ENCODE data around the gene ZDHHC12. TPM values are rescaled to one million over a fixed set of nuclear protein-coding genes. Genes with fewer than 3 reads are reported as not detected.

Gene ZDHHC12
- polyA plus RNA-seq, 2 of the 4 experiments (the other 2 are of a cell fraction): 37.6 to 75.7 TPM

GRCh38 chr9:128688501-128689292 is 35.2 kb downstream of the ZDHHC12 start, which contains the start of gene SET (continued):
- TF ChIP-seq HMGXB4 (CRISPR knock-in tag; IDR thresholded peaks at IDR 0.05; ENCODE audit: borderline replicate concordance) (no peak), EHMT2 (IDR thresholded peaks at IDR 0.05; ENCODE audit: low read depth) (no peak), CTCF (IDR thresholded peaks at IDR 0.05) (no peak), ZFP36 (IDR thresholded peaks at IDR 0.05; ENCODE audit: borderline replicate concordance, partially characterized antibody) (no peak), CEBPB (IDR thresholded peaks at IDR 0.05) (0 out of 4 replicates have a peak, but pooled peaks of 1 of the 2 experiments have one; percentile 22), HEYL (CRISPR knock-in tag; IDR thresholded peaks at IDR 0.05) (no peak), SMC3 (IDR thresholded peaks at IDR 0.05) (no peak), MYC (IDR thresholded peaks at IDR 0.05; ENCODE audit: borderline replicate concordance, low read length) (peak; percentile 67; the same call in 1 of the 2 replicates), HOXB13 (CRISPR knock-in tag; IDR thresholded peaks at IDR 0.05; ENCODE audit: low read depth) (peak; percentile 80; the same call in 1 of the 2 replicates), GATA3 (IDR thresholded peaks at IDR 0.05; ENCODE audit: borderline replicate concordance) (no peak), FOSB (CRISPR knock-in tag; IDR thresholded peaks at IDR 0.05) (no peak), REST (IDR thresholded peaks at IDR 0.05) (no peak), JUNB (IDR thresholded peaks at IDR 0.05) (no peak), FOSL2 (IDR thresholded peaks at IDR 0.05) (no peak), FOSL2 (CRISPR knock-in tag; IDR thresholded peaks at IDR 0.05) (no peak), ESRRA (IDR thresholded peaks at IDR 0.05; ENCODE audit: borderline replicate concordance, low read length) (no peak), RCOR1 (IDR thresholded peaks at IDR 0.05; ENCODE audit: low read depth, low read length) (no peak), RFX5 (IDR thresholded peaks at IDR 0.05) (no peak), RNF2 (IDR thresholded peaks at IDR 0.05; ENCODE audit: borderline replicate concordance, low read depth) (no peak), SREBF2 (IDR thresholded peaks at IDR 0.05) (no peak), POLR2AphosphoS2 (conservative IDR thresholded peaks at IDR 0.05; ENCODE audit: low read length) (no peak)
